Tibial nerve (tissue), 4 donors: ENCODE data around the gene MED13L.

Experiments
- EP300 ChIP-seq, 2 donors: sonication (generic); formaldehyde crosslinking; IDR thresholded peaks; one replicate each; pipeline ENCODE4 v1.6.1; 2017; ENCODE audit warnings: antibody characterized with exemption in 2 of 2, mild to moderate bottlenecking in 1 of 2
- POLR2A ChIP-seq, 2 donors: fragments of 450-650 bp; IDR thresholded peaks; one replicate each; pipeline ENCODE4 v1.6.1; 2017; ENCODE audit warnings: antibody characterized with exemption in 2 of 2, mild to moderate bottlenecking in 2 of 2, moderate library complexity in 2 of 2
- TF ChIP-seq, protein P1 (sequence below), 5 experiments: fragments of 200-600 bp in 3 of 5; fragments of 450-650 bp in 2 of 5; sonication (generic) in 3 of 5; IDR thresholded peaks; one replicate each; pipeline ENCODE4 v1.5.1; 2016 to 2019; ENCODE audit warnings: antibody characterized with exemption in 5 of 5, mild to moderate bottlenecking in 3 of 5, moderate library complexity in 2 of 5

DNA sequence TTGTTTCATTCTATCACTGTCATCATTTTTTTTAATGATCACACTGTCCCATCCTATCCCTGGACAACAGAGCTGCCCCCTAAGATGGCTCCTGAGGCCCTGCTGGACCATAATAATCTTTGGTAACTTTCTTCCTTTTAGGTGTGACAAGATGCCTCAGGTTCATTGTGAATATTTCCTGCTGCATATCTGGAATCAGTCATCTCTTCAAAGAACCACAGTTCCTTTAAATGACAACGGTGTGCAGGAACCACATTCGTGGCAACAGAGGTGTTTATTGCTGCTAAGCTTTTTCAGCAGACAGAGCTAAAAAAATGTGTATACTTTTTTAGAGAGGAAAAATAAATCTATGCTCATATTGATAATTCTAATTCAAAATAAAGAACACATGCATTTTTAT lies 312.9 kb downstream of the MED13L start:
- TF ChIP-seq EP300 (IDR thresholded peaks at IDR 0.05) (no peak), POLR2A (IDR thresholded peaks at IDR 0.05) (no peak)
- TF ChIP-seq, protein P1, sequence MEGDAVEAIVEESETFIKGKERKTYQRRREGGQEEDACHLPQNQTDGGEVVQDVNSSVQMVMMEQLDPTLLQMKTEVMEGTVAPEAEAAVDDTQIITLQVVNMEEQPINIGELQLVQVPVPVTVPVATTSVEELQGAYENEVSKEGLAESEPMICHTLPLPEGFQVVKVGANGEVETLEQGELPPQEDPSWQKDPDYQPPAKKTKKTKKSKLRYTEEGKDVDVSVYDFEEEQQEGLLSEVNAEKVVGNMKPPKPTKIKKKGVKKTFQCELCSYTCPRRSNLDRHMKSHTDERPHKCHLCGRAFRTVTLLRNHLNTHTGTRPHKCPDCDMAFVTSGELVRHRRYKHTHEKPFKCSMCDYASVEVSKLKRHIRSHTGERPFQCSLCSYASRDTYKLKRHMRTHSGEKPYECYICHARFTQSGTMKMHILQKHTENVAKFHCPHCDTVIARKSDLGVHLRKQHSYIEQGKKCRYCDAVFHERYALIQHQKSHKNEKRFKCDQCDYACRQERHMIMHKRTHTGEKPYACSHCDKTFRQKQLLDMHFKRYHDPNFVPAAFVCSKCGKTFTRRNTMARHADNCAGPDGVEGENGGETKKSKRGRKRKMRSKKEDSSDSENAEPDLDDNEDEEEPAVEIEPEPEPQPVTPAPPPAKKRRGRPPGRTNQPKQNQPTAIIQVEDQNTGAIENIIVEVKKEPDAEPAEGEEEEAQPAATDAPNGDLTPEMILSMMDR (IDR thresholded peaks at IDR 0.05): no peak
